ENCODE measurements around the gene RAB8B.

DNA sequence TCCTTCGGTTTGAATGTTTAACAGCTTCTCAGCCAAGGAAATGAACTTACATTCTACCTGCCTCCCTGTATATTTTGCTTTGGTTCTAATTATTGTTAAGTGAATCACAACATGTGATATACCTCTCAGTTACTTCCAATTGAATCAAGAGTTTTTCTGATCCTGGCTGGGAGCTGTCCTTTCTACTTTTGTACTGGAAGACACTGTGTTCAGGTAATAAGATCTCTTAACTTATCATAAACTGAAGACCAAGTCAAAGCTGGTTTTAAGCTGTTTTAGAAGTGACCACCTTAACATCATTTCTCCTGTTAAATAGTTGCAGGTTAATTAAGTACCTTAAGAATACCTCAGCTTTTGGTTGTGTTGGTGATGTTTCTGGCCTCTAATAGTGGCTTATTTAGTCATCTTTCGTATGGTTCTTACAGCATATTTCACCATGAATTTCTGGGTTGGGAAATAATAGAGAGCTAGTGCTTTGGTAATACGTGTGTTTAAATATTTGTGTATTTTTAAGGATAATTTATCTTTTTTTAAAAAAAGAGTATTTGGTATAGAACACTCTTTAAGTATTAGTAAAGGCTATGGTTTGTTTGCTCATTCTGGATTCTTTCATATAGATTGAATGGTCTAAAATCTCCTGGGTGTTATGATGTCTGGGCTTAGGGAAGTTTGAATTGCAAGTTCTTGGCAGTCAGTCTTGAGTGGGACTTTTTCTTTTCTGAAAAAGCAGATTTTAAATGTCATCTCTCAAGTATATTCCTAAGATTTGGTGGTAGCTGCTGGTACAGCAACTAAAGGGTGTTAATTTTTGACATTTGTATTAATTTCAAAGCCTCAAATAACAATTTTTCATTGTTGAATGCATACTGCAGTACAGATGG, 1.6 kb downstream of the RAB8B start:
- TF ChIP-seq, protein P1, sequence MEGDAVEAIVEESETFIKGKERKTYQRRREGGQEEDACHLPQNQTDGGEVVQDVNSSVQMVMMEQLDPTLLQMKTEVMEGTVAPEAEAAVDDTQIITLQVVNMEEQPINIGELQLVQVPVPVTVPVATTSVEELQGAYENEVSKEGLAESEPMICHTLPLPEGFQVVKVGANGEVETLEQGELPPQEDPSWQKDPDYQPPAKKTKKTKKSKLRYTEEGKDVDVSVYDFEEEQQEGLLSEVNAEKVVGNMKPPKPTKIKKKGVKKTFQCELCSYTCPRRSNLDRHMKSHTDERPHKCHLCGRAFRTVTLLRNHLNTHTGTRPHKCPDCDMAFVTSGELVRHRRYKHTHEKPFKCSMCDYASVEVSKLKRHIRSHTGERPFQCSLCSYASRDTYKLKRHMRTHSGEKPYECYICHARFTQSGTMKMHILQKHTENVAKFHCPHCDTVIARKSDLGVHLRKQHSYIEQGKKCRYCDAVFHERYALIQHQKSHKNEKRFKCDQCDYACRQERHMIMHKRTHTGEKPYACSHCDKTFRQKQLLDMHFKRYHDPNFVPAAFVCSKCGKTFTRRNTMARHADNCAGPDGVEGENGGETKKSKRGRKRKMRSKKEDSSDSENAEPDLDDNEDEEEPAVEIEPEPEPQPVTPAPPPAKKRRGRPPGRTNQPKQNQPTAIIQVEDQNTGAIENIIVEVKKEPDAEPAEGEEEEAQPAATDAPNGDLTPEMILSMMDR (IDR thresholded peaks at IDR 0.05), result no peak
- TF ChIP-seq, protein P2, sequence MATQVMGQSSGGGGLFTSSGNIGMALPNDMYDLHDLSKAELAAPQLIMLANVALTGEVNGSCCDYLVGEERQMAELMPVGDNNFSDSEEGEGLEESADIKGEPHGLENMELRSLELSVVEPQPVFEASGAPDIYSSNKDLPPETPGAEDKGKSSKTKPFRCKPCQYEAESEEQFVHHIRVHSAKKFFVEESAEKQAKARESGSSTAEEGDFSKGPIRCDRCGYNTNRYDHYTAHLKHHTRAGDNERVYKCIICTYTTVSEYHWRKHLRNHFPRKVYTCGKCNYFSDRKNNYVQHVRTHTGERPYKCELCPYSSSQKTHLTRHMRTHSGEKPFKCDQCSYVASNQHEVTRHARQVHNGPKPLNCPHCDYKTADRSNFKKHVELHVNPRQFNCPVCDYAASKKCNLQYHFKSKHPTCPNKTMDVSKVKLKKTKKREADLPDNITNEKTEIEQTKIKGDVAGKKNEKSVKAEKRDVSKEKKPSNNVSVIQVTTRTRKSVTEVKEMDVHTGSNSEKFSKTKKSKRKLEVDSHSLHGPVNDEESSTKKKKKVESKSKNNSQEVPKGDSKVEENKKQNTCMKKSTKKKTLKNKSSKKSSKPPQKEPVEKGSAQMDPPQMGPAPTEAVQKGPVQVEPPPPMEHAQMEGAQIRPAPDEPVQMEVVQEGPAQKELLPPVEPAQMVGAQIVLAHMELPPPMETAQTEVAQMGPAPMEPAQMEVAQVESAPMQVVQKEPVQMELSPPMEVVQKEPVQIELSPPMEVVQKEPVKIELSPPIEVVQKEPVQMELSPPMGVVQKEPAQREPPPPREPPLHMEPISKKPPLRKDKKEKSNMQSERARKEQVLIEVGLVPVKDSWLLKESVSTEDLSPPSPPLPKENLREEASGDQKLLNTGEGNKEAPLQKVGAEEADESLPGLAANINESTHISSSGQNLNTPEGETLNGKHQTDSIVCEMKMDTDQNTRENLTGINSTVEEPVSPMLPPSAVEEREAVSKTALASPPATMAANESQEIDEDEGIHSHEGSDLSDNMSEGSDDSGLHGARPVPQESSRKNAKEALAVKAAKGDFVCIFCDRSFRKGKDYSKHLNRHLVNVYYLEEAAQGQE (IDR thresholded peaks at IDR 0.05; ENCODE audit: insufficient read depth in 1 of 2, low read depth in 2 of 2, low read length in 1 of 2), result 0 out of 4 replicates have a peak, but pooled peaks of 1 of the 2 experiments have one; percentile 27
- TF ChIP-seq SIN3A (IDR thresholded peaks at IDR 0.05; ENCODE audit: borderline replicate concordance, insufficient read depth, low read depth, low read length), result no peak
- TF ChIP-seq POLR2AphosphoS5 (IDR thresholded peaks at IDR 0.05; ENCODE audit: low read depth, low read length), result no peak
